GM21515 (cell line): Measurements from ENCODE around the gene DYRK1A.

Experiments used
- ATAC-seq: cut with Tn5 transposase; IDR thresholded peaks from one replicate; pipeline ENCODE4 v1.9.1; 2021; ENCODE audit not compliant: unreplicated experiment

DYRK1A gene

GRCh38 chr21:37415939-37416338, 49.4 kb downstream of the DYRK1A start:
- ATAC-seq = no peak

- no peak for ATAC-seq
Measured at GRCh38 chr21:37416914-37417313, 50.3 kb downstream of the DYRK1A start.

GRCh38 chr21:37419228-37419906, 52.8 kb downstream of the DYRK1A start:
- no peak for ATAC-seq

- no peak for ATAC-seq
Measured at GRCh38 chr21:37421306-37421705, 54.7 kb downstream of the DYRK1A start.

- ATAC-seq = no peak
Measured at GRCh38 chr21:37422382-37422781, 55.8 kb downstream of the DYRK1A start.

GRCh38 chr21:37423103-37423502, 56.5 kb downstream of the DYRK1A start:
- no peak for ATAC-seq

- no peak for ATAC-seq
Measured at GRCh38 chr21:37424396-37424795, 57.8 kb downstream of the DYRK1A start.

- no peak for ATAC-seq
Measured at GRCh38 chr21:37425001-37425400, 58.4 kb downstream of the DYRK1A start.

- no peak for ATAC-seq
Measured at GRCh38 chr21:37425684-37426083, 59.1 kb downstream of the DYRK1A start.

- no peak for ATAC-seq
Measured at GRCh38 chr21:37427221-37427620, 60.6 kb downstream of the DYRK1A start.

GRCh38 chr21:37429356-37429755, 62.8 kb downstream of the DYRK1A start:
- no peak for ATAC-seq

GRCh38 chr21:37430184-37430821, 63.7 kb downstream of the DYRK1A start:
- no peak for ATAC-seq

- no peak for ATAC-seq
Measured at GRCh38 chr21:37431243-37431642, 64.7 kb downstream of the DYRK1A start.

GRCh38 chr21:37432710-37433455, 66.3 kb downstream of the DYRK1A start:
- ATAC-seq = no peak

GRCh38 chr21:37433456-37433840, 66.9 kb downstream of the DYRK1A start:
- no peak for ATAC-seq

GRCh38 chr21:37435120-37435519, 68.5 kb downstream of the DYRK1A start:
- ATAC-seq = no peak

GRCh38 chr21:37435711-37436110, 69.1 kb downstream of the DYRK1A start:
- ATAC-seq = no peak

GRCh38 chr21:37436174-37436573, 69.6 kb downstream of the DYRK1A start:
- ATAC-seq = no peak

- ATAC-seq = no peak
Measured at GRCh38 chr21:37437376-37438080, 71.0 kb downstream of the DYRK1A start.

- ATAC-seq = no peak
Measured at GRCh38 chr21:37443683-37444082, 77.1 kb downstream of the DYRK1A start.

GRCh38 chr21:37445228-37445627, 78.7 kb downstream of the DYRK1A start:
- no peak for ATAC-seq

GRCh38 chr21:37446552-37446951, 80.0 kb downstream of the DYRK1A start:
- ATAC-seq = no peak
